SK-N-SH treated with all-trans-retinoic acid at 6 μM for 48 hours (cell line): ENCODE results near the gene COG1.

ENCODE experiments used
- BACH2 ChIP-seq: fragments of 250-450 bp; sonication (Bioruptor Pico); IDR thresholded peaks from 2 replicates; pipeline ENCODE4 v1.9.0; 2021; ENCODE audit warnings: mild to moderate bottlenecking, borderline replicate concordance
- CREB5 ChIP-seq: fragments of 250-450 bp; sonication (Bioruptor Pico); IDR thresholded peaks from 2 replicates; pipeline ENCODE4 v1.5.1; 2020; ENCODE audit warnings: low read depth, mild to moderate bottlenecking, moderate library complexity
- CSDC2 ChIP-seq: fragments of 250-450 bp; sonication (Bioruptor Pico); IDR thresholded peaks from 2 replicates; pipeline ENCODE4 v1.5.0; 2020; ENCODE audit warnings: mild to moderate bottlenecking, moderate library complexity
- GLIS3 ChIP-seq: fragments of 250-450 bp; sonication (Bioruptor Pico); IDR thresholded peaks from 2 replicates; pipeline ENCODE4 v1.5.0; 2020; ENCODE audit warnings: mild to moderate bottlenecking, moderate library complexity
- ISL1 ChIP-seq: fragments of 250-450 bp; sonication (Bioruptor Pico); IDR thresholded peaks from 2 replicates; pipeline ENCODE4 v2.1.2; 2022; ENCODE audit warnings: mild to moderate bottlenecking, moderate library complexity
- PATZ1 ChIP-seq: fragments of 250-450 bp; sonication (Bioruptor Pico); IDR thresholded peaks from 2 replicates; pipeline ENCODE4 v1.8.0; 2020; ENCODE audit warnings: mild to moderate bottlenecking, moderate library complexity, borderline replicate concordance
- RARB ChIP-seq: fragments of 250-450 bp; sonication (Bioruptor Pico); IDR thresholded peaks from 2 replicates; pipeline ENCODE4 v1.8.0; 2021; ENCODE audit warnings: mild to moderate bottlenecking, moderate library complexity
- SNAI2 ChIP-seq: fragments of 250-450 bp; sonication (Bioruptor Pico); IDR thresholded peaks from 2 replicates; pipeline ENCODE4 v1.5.0; 2020; ENCODE audit warnings: mild to moderate bottlenecking, moderate library complexity
- TSHZ2 ChIP-seq: fragments of 250-450 bp; sonication (Bioruptor Pico); IDR thresholded peaks from 2 replicates; pipeline ENCODE4 v1.5.0; 2020; ENCODE audit warnings: mild to moderate bottlenecking, moderate library complexity
- ZC3H10 ChIP-seq: fragments of 250-450 bp; sonication (Bioruptor Pico); IDR thresholded peaks from 2 replicates; pipeline ENCODE4 v1.5.1; 2021; ENCODE audit warnings: mild to moderate bottlenecking, moderate library complexity
- ZFP30 ChIP-seq: fragments of 450-650 bp; formaldehyde crosslinking; IDR thresholded peaks from 2 replicates; pipeline ENCODE4 v1.5.0; 2022; ENCODE audit warnings: mild to moderate bottlenecking, moderate library complexity
- ZNF565 ChIP-seq: fragments of 450-650 bp; formaldehyde crosslinking; conservative IDR thresholded peaks from 2 replicates; pipeline ENCODE4 v1.5.0; 2020; ENCODE audit warnings: low read depth, mild to moderate bottlenecking, moderate library complexity
- TF ChIP-seq, protein P1 (sequence below): fragments of 250-450 bp; sonication (Bioruptor Pico); IDR thresholded peaks from 2 replicates; pipeline ENCODE4 v1.5.1; 2021; ENCODE audit warnings: mild to moderate bottlenecking, moderate library complexity

DNA sequence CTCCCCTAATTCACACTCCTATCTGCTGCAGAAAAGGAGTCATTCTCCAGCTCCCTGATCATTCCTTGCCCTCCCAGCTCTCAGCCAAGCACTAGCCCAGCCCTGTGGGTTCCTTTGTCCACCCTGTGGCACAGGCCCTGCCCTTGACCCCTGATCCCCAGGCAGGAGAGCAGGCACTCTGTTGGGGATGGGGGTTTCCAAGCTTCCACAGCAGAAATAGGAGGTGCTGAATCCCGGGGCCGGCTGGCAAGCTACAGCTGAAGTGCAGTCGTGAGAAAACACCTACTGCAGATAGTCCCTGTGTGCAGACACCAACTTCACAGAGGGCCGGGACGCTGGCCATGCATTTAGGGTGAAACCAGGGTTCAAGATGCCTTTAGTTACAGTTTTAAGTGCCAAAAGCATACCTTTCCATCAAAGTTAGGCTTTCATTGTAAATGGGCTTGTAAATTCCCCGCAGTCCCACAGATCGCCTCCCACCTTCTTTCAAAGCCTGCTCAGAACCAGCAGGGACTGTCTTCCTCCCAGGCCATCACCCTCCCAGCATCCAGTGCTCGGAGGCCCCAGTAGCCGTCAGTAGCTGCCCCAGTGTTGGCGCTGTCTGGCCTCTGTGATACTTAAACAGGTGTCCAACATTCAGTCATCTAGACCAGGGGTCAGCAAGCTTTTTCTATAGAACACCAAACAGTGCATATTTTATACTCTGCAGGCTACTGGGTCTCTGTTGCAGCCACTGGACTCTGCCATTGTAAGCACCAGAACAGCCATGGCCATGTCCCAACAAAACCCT, 58.2 kb downstream of the COG1 start:
- TF ChIP-seq PATZ1 (CRISPR knock-in tag) (no peak), ZC3H10 (CRISPR knock-in tag) (no peak), ZNF565 (CRISPR knock-in tag) (no peak), BACH2 (CRISPR knock-in tag) (no peak), ZFP30 (CRISPR knock-in tag) (no peak), RARB (CRISPR knock-in tag) (no peak), ISL1 (CRISPR knock-in tag) (no peak), CREB5 (no peak), TSHZ2 (CRISPR knock-in tag) (no peak), SNAI2 (CRISPR knock-in tag) (no peak), CSDC2 (no peak), GLIS3 (CRISPR knock-in tag) (no peak)
- TF ChIP-seq, protein P1, sequence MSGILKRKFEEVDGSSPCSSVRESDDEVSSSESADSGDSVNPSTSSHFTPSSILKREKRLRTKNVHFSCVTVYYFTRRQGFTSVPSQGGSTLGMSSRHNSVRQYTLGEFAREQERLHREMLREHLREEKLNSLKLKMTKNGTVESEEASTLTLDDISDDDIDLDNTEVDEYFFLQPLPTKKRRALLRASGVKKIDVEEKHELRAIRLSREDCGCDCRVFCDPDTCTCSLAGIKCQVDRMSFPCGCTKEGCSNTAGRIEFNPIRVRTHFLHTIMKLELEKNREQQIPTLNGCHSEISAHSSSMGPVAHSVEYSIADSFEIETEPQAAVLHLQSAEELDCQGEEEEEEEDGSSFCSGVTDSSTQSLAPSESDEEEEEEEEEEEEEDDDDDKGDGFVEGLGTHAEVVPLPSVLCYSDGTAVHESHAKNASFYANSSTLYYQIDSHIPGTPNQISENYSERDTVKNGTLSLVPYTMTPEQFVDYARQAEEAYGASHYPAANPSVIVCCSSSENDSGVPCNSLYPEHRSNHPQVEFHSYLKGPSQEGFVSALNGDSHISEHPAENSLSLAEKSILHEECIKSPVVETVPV (CRISPR knock-in tag), result no peak
